GM10248 (cell line): ENCODE results near the gene CCDC73.
A peak's percentile ranks its signal among the peaks of the same experiment; 100 is the strongest.
"Not testable (repeated sequence)": the region's sequence is repeated elsewhere in the genome, so short reads cannot be mapped to it uniquely, and the experiment has no call there.

Source experiments
- CTCF ChIA-PET: fragments of 300-600 bp; sonication (Branson Sonifier 250); formaldehyde crosslinking; extraction: SDS; loops from one replicate; lab custom pipeline; 2021; ENCODE audit warnings: antibody characterized with exemption; lab: Yijun Ruan, JAX
- POLR2A ChIA-PET: fragments of 350-650 bp; sonication (Branson Sonifier 250); formaldehyde crosslinking; extraction: SDS; loops from one replicate; lab custom pipeline; 2020; ENCODE audit warnings: antibody characterized with exemption; lab: Yijun Ruan, JAX
- DNase-seq: peaks from one replicate; pipeline ENCODE4 v3.0.0; 2012; ENCODE audit errors: extremely low spot score
- CTCF ChIP-seq: IDR thresholded peaks from 2 replicates; pipeline ENCODE4 v1.5.1; 2012; ENCODE audit warnings: mild to moderate bottlenecking, low read depth; ENCODE audit errors: extremely low read depth, missing control alignments, control extremely low read depth

The CCDC73 gene

GRCh38 chr11:32723332-32723731, 71.1 kb downstream of the CCDC73 start:
- CTCF ChIA-PET: no interaction called here
- TF ChIP-seq CTCF: no peak
- DNase-seq: no peak
- POLR2A ChIA-PET: no interaction called here

GRCh38 chr11:32722255-32722654, 72.2 kb downstream of the CCDC73 start:
- TF ChIP-seq CTCF: no peak
- DNase-seq: no peak
- ChIA-PET CTCF (no interaction called here), POLR2A (no interaction called here)

- DNase-seq: no peak
- POLR2A ChIA-PET: interaction anchor here (0.5 kb wide), 1 partner anchor 18 kb away, joined by 5 read pairs; no protein-coding TSS in a partner anchor
- TF ChIP-seq CTCF: peak; percentile 35
- CTCF ChIA-PET: interaction anchor here (0.7 to 7.4 kb wide), 10 partner anchors 8 to 90 kb away, joined by 3 to 42 read pairs (median 3); partner anchors contain the start of gene CCDC73
Measured at GRCh38 chr11:32713496-32713895, 81.0 kb downstream of the CCDC73 start.

GRCh38 chr11:32708978-32709377, 85.5 kb downstream of the CCDC73 start:
- CTCF ChIA-PET, DNase-seq, POLR2A ChIA-PET: not testable (repeated sequence)

GRCh38 chr11:32706985-32707741, 87.3 kb downstream of the CCDC73 start:
- CTCF ChIA-PET: interaction anchor here (1.7 to 3.0 kb wide), 2 partner anchors 8 to 85 kb away, joined by 5 to 11 read pairs; no protein-coding TSS in a partner anchor
- POLR2A ChIA-PET: no interaction called here
- DNase-seq: peak; percentile 58

GRCh38 chr11:32705309-32706033, 89.0 kb downstream of the CCDC73 start:
- ChIA-PET CTCF (interaction anchor here (0.8 to 3.0 kb wide), 7 partner anchors 8 to 90 kb away, joined by 3 to 11 read pairs (median 4); no protein-coding TSS in a partner anchor), POLR2A (no interaction called here)
- no peak for TF ChIP-seq CTCF
- DNase-seq: no peak

More at GRCh38 chr11:32706985-32707741, 87.3 kb downstream of the CCDC73 start:
- TF ChIP-seq CTCF: no peak
